HEK293T (cell line): ENCODE measurements around the gene CLEC2D.

Experiments used
- ARNT ChIP-seq: fragments of 450-650 bp; IDR thresholded peaks from 2 replicates; pipeline ENCODE4 v1.6.1; 2017; ENCODE audit warnings: mild to moderate bottlenecking
- CTBP1 ChIP-seq: fragments of 450-650 bp; IDR thresholded peaks from 2 replicates; pipeline ENCODE4 v1.6.1; 2016; ENCODE audit warnings: borderline replicate concordance
- FOXA1 ChIP-seq: fragments of 450-650 bp; IDR thresholded peaks from 2 replicates; pipeline ENCODE4 v1.6.1; 2016; ENCODE audit warnings: mild to moderate bottlenecking
- FOXK2 ChIP-seq: fragments of 450-650 bp; IDR thresholded peaks from 2 replicates; pipeline ENCODE4 v1.6.1; 2016; ENCODE audit warnings: mild to moderate bottlenecking
- FOXM1 ChIP-seq: fragments of 450-650 bp; IDR thresholded peaks from 2 replicates; pipeline ENCODE4 v1.6.1; 2017; ENCODE audit warnings: mild to moderate bottlenecking, borderline replicate concordance
- HDGF ChIP-seq: fragments of 450-650 bp; IDR thresholded peaks from 2 replicates; pipeline ENCODE4 v1.6.1; 2017; ENCODE audit warnings: antibody characterized with exemption, borderline replicate concordance
- L3MBTL2 ChIP-seq: fragments of 450-650 bp; conservative IDR thresholded peaks from 2 replicates; pipeline ENCODE4 v1.6.1; 2016; ENCODE audit warnings: mild to moderate bottlenecking
- LEF1 ChIP-seq: fragments of 450-650 bp; IDR thresholded peaks from 2 replicates; pipeline ENCODE4 v1.6.1; 2017; ENCODE audit warnings: mild to moderate bottlenecking, borderline replicate concordance
- NFRKB ChIP-seq: fragments of 450-650 bp; IDR thresholded peaks from 2 replicates; pipeline ENCODE4 v1.6.1; 2016; ENCODE audit warnings: mild to moderate bottlenecking, moderate library complexity
- SP1 ChIP-seq: fragments of 450-650 bp; IDR thresholded peaks from 2 replicates; pipeline ENCODE4 v1.6.1; 2017
- ZNF384 ChIP-seq: fragments of 450-650 bp; IDR thresholded peaks from 2 replicates; pipeline ENCODE4 v1.6.1; 2016

DNA sequence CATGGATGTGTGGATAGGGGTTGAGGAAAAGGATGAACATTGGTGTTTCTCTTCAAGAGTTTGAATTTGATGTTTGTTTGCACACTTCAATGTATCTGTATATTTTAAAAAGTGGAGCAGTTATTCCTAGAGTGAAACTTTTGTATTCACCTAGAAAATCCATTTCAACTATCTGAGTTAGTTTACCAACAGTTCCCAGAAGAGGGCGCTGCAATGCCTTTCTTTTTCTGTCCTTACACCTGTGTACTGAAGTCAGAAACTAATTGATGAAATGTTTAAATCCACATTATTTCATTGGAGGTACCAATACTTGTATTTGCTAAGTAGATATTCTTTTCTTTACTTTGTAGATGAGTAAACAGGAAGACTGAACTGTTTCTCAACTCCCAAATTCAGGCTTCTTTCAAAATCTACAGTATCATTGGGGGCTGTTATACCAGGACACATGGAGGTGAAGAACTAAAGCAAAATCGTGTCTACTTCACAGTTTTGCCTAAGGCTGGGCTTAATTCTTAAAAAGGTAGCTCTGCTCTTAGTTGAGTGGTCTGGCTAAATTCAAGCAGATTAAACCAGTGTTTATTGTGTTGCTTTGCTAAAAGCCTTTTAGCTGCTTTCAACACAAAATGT, 35.2 kb upstream of the CLEC2D start:
- TF ChIP-seq FOXK2 (no peak), NFRKB (no peak), SP1 (no peak), L3MBTL2 (no peak), ZNF384 (no peak), ARNT (no peak), FOXA1 (no peak), HDGF (no peak), LEF1 (no peak), FOXM1 (no peak), CTBP1 (no peak)
